Activated CD4-positive, CD25-positive, alpha-beta regulatory T cell treated with anti-CD3 and anti-CD28 coated beads, Interleukin-2, amount 50 U/mL, for 16 hours (primary cell): ENCODE data around the gene ATG4D.
"Not testable (repeated sequence)": the region's sequence is repeated elsewhere in the genome, so short reads cannot be mapped to it uniquely, and the experiment has no call there.

Experiments used
- DNase-seq: peaks from one replicate; pipeline ENCODE4 v3.0.0-alpha.2; 2020; ENCODE audit warnings: low read depth, low spot score

Gene ATG4D

DNA sequence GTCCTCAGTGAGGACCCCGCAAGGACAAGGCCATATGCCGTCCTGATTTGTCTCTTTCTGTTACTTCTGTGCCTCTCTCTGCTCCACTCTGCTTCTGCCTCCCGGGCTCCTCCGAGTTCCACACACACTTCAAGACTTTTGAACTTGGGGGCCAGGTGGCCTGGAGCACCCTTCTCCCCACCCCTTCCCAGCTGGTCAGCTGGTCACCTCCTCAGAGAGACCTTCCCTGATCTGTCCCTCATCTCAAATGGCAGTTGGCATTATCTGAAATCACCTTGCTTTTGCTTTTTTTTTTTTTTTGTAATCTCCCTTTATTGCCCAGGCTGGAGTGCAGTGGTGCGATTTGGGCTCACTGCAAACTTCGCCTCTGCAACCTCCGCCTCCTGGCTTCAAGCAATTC lies 24.3 kb upstream of the ATG4D start:
- no peak for DNase-seq

- DNase-seq: no peak
These were observed 22.9 kb upstream of the ATG4D start for GRCh38 chr19:10520652-10521318.

GRCh38 chr19:10521461-10522171 lies 22.1 kb upstream of the ATG4D start:
- DNase-seq: no peak

- DNase-seq: no peak
These were observed 20.5 kb upstream of the ATG4D start for GRCh38 chr19:10523135-10523636.

DNA sequence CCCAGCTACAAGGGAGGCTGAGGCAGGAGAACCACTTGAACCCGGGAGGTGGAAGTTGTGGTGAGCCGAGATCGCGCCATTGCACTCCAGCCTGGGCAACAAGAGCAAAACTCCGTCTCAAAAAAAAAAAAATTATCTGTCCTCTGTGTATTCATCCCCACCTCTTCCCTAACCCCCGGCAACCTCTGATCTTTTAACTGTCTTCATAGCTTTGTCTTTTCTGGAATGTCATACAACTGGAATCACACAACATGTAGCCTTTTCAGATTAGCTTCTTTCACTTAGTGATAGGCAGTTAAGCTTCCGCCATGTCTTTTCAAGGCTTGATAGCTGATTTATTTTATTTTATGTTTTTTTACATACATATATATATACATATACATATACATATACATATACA lies 18.1 kb upstream of the ATG4D start:
- DNase-seq: no peak

- DNase-seq: not testable (repeated sequence)
These were observed 16.8 kb upstream of the ATG4D start for GRCh38 chr19:10526887-10527286.

DNA sequence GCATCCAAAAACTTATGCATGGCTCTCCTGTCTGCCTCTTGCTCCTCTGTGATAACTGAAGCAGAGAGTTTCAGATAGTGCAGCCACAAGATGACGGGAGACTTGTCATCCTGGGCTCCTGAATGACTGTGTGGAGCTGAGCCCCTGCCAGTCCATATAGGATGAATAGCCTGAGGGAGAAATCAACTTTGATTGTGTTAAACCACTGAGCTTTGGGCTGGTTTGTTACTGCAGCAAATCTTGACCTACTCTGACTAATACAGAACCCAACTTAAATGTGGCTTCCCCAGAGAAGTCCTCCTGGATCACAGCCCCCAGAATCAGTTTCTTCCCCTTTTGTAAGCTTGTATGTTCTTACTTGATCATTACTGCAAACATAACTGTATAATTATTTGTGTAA lies 11.2 kb upstream of the ATG4D start:
- no peak for DNase-seq

- no peak for DNase-seq
These were observed 9.9 kb upstream of the ATG4D start for GRCh38 chr19:10533646-10534386.

DNA sequence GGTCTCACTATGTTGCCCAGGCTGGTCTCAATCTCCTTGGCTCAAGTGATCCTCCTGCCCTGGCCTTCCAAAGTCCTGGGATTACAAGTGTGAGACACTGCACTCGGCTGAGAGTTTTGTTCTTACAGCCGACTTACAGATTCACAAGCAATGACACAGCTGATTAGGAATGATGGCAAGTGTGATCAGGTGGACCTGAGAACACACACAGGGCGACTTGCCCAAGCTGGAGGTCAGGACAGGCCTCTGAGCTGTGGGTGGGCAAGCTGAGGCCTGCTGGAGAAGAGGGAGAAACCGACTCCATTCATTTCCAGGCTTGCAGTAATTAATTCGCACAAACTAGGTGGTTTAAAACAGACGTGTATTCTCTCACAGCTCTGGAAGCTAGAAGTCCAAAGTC lies 8.1 kb upstream of the ATG4D start:
- no peak for DNase-seq

DNA sequence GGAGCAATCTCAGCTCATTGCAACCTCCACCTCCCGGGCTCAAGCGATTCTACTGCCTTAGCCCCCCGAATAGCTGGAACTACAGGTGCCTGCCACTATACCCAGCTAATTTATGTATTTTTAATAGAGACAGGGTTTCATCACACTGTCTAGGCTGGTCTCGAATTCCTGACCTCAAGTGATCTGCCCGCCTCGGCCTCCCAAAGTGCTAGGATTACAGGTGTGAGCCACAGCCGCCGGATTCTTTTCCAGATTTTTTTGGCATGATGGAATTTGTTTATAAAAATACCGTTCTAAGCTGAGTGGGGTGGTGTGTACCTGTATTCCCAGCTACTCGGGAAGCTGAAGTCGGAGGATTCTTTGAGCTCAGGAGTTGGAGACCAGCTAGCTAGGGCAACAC lies 6.0 kb upstream of the ATG4D start:
- no peak for DNase-seq

- DNase-seq: no peak
These were observed 5.3 kb upstream of the ATG4D start for GRCh38 chr19:10538204-10538983.

DNA sequence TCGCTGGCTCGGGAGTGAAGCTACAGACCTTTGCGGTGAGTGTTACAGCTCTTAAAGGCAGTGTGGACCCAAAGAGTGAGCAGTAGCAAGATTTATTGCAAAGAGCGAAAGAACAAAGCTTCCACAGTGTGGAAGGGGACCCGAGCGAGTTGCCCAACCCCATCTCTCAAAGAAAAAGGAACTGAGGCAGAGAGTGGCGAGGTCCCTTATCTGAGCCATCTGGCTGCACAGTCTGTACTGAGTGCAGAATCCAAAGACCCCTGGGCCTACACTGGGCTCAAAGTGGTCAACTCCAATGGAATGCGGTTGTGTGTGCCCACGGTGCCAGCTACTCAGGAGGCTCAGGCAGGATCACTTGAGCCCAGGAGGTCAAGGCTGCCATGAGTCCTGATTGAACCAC lies 4.7 kb upstream of the ATG4D start:
- not testable (repeated sequence) for DNase-seq

GRCh38 chr19:10543059-10543419 lies 665 bp upstream of the ATG4D start:
- no peak for DNase-seq

DNA sequence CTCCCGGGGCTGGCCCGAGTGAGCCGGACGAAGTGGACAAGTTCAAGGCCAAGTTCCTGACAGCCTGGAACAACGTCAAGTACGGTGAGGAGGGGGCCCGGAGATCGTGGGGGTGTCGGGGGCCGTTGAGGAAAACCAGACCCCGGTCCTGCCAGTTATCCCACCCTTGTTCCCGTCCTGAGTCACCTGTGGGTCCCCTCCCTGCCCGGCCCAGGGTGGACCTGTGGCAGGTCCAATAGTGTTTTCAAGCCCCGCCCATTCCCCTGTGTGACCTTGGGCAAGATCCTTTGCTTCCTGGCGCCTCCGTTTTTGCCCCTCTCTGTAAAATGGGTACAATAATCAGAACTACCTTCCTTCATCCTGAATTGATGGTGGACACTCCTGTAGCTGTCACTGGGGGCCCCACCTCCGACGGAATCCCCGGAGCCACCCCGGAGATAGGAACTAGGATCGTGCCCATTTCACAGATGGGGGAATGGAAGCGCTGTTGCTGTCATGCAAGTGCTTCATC lies 593 bp downstream of the ATG4D start:
- no peak for DNase-seq

GRCh38 chr19:10544753-10545251 lies 1.1 kb downstream of the ATG4D start:
- DNase-seq: no peak

DNA sequence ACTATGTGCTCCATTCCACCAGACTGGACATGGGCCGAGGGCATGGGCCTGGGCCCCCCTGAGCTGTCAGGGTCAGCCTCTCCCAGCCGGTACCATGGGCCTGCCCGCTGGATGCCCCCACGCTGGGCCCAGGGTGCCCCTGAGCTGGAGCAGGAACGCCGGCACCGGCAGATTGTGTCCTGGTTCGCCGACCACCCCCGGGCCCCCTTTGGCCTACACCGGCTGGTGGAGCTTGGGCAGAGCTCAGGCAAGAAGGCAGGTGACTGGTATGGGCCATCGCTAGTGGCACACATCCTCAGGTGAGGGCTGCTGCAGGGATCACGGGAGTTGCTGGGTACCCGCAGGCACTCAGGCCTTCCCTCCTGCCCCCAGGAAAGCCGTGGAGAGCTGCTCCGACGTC lies 3.1 kb downstream of the ATG4D start:
- DNase-seq: no peak

GRCh38 chr19:10548746-10549276 lies 5.1 kb downstream of the ATG4D start:
- DNase-seq: no peak

DNA sequence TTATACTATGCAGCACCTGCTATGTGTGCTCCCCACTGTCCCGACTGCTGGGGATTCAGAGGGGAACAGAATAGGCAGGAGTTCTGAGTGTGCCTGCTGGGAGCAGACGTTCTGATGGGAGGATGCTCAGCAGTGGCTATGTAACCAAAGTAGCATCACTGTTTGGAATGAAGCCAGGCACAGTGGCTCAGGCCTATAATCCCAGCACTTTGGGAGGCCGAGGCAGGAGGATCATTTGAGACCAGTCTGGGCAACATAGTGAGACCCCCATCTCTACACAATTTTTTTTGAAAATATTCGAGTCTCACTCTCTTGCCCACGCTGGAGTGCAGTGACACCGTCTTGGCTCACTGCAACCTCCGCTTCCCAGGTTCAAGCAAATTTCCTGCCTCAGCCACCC lies 6.0 kb downstream of the ATG4D start:
- DNase-seq: no peak

DNA sequence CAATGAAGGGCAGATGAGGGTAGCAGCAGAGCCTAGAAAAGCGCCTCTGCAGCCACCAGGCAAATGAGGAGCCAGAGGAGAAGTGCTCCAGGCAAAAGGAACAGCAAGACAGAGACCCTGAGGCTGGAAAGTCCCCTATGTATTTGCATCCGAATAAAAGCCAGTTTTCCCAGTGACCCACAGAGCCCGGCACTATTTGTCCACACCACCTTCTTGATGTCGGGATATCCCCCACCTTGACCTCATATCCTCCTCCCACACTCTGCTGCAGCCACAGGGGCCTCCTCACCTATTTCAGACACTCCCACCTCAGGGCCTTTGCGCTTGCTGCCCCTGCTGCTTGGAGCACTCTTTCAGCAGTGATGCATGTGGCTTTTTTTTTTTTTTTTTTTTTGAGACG lies 6.6 kb downstream of the ATG4D start:
- no peak for DNase-seq

DNA sequence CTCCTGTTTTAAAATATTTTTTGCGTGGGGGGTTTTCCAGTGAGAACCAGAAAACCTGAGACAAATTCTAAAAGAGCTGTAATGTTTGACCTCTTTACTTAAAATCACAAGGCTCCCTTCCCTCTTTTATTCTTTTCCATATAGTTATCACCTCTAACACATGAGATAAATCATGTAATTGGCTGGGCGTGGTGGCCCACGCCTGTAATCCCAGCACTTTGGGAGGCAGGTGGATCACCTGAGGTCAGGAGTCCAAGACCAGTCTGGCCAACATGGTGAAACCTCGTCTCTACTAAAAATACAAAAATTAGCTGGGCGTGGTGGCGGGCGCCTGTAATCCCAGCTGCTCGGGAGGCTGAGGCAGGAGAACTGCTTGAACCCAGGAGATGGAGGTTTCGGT lies 7.3 kb downstream of the ATG4D start:
- not testable (repeated sequence) for DNase-seq

DNA sequence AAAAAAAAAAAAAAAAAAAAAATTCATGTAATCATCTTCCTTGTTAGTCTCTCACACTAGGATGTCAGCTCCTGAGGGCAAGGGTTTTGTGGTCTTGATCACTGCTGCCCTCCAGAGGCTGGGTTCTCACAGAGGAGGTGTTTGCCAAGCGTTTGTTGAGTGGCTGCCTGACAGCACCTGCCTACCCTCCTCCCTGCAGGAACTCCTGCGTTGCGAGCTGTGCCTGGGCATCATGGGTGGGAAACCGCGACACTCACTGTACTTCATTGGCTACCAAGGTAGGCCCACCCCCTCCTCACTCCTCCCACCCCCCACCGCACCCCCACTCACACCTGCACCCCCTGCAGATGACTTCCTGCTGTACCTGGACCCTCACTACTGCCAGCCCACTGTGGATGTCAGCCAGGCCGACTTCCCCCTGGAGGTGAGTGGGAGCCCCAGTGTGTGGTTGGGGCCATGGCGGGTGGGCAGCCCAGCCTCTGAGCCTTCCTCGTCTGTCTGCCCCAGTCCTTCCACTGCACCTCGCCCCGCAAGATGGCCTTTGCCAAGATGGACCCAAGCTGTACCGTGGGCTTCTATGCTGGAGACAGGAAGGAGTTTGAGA lies 8.1 kb downstream of the ATG4D start:
- DNase-seq: no peak
